HL-60/S4 (cell line): ENCODE results near the gene ZNF35.
"Not testable (repeated sequence)": the region's sequence is repeated elsewhere in the genome, so short reads cannot be mapped to it uniquely, and the experiment has no call there.

ENCODE experiments used
- in situ Hi-C: fragments of 300-500 bp; cut with MboI; formaldehyde crosslinking; loops from 2 replicates; pipeline ENCODE4 v1.14.3; 2022; ENCODE audit warnings: low sequenced_read_pairs

Gene ZNF35

GRCh38 chr3:44648564-44649229 is at the start of gene ZNF35:
Gene ZNF35 (plus strand): TSS chr3:44648732. CDS start chr3:44651068, 2,336 bp downstream.
- in situ Hi-C loops = no loop called here

GRCh38 chr3:44601749-44602148 is 46.8 kb upstream of the ZNF35 start:
- in situ Hi-C loops = no loop called here

GRCh38 chr3:44612678-44613077 is 35.9 kb upstream of the ZNF35 start:
- in situ Hi-C loops = no loop called here

GRCh38 chr3:44624749-44625480 is 23.6 kb upstream of the ZNF35 start, which contains the start of gene ZNF197:
Gene ZNF197 (plus strand): TSS chr3:44625036. CDS start chr3:44629155, 4,119 bp downstream.
- in situ Hi-C loops = no loop called here

- in situ Hi-C loops = no loop called here
Observed at GRCh38 chr3:44628716-44629115, 19.8 kb upstream of the ZNF35 start.

- in situ Hi-C loops = no loop called here
Observed at GRCh38 chr3:44632193-44632592, 16.3 kb upstream of the ZNF35 start.

GRCh38 chr3:44642337-44642736 is 6.2 kb upstream of the ZNF35 start:
- in situ Hi-C loops = no loop called here

- in situ Hi-C loops = no loop called here
Observed at GRCh38 chr3:44643024-44643423, 5.5 kb upstream of the ZNF35 start.

GRCh38 chr3:44647771-44648170 is 761 bp upstream of the ZNF35 start:
- in situ Hi-C loops = no loop called here

- in situ Hi-C loops = no loop called here
Observed at GRCh38 chr3:44649709-44650108, 1.2 kb downstream of the ZNF35 start.

GRCh38 chr3:44654039-44654438 is 5.5 kb downstream of the ZNF35 start:
- in situ Hi-C loops = no loop called here

- in situ Hi-C loops = no loop called here
Observed at GRCh38 chr3:44659015-44659414, 10.5 kb downstream of the ZNF35 start.

- in situ Hi-C loops = no loop called here
Observed at GRCh38 chr3:44659434-44659833, 10.9 kb downstream of the ZNF35 start.

GRCh38 chr3:44661189-44661588 is 12.7 kb downstream of the ZNF35 start:
- in situ Hi-C loops = no loop called here

GRCh38 chr3:44665173-44665572 is 16.6 kb downstream of the ZNF35 start:
- in situ Hi-C loops = no loop called here

- in situ Hi-C loops = no loop called here
Observed at GRCh38 chr3:44666346-44666745, 17.8 kb downstream of the ZNF35 start.

GRCh38 chr3:44669760-44670159 is 21.2 kb downstream of the ZNF35 start:
- in situ Hi-C loops = no loop called here

- in situ Hi-C loops = not testable (repeated sequence)
Observed at GRCh38 chr3:44673466-44673865, 24.9 kb downstream of the ZNF35 start.

- in situ Hi-C loops = no loop called here
Observed at GRCh38 chr3:44674211-44674610, 25.7 kb downstream of the ZNF35 start.

- in situ Hi-C loops = no loop called here
Observed at GRCh38 chr3:44678480-44679116, 30.1 kb downstream of the ZNF35 start.

- in situ Hi-C loops = no loop called here
Observed at GRCh38 chr3:44680921-44681455, 32.5 kb downstream of the ZNF35 start.
